Ishikawa (cell line): ENCODE data around the gene PDE4D.

ENCODE experiments used
- EP300 ChIP-seq: IDR thresholded peaks from 2 replicates; pipeline ENCODE4 v1.6.1; 2012; ENCODE audit warnings: borderline replicate concordance
- YY1 ChIP-seq: IDR thresholded peaks from 2 replicates; pipeline ENCODE4 v1.6.1; 2012; ENCODE audit warnings: low read depth
- TF ChIP-seq, protein P1 (sequence below): IDR thresholded peaks from 2 replicates; pipeline ENCODE4 v1.6.1; 2012
- TF ChIP-seq, protein P2 (sequence below): IDR thresholded peaks from 2 replicates; pipeline ENCODE4 v1.6.1; 2012

DNA sequence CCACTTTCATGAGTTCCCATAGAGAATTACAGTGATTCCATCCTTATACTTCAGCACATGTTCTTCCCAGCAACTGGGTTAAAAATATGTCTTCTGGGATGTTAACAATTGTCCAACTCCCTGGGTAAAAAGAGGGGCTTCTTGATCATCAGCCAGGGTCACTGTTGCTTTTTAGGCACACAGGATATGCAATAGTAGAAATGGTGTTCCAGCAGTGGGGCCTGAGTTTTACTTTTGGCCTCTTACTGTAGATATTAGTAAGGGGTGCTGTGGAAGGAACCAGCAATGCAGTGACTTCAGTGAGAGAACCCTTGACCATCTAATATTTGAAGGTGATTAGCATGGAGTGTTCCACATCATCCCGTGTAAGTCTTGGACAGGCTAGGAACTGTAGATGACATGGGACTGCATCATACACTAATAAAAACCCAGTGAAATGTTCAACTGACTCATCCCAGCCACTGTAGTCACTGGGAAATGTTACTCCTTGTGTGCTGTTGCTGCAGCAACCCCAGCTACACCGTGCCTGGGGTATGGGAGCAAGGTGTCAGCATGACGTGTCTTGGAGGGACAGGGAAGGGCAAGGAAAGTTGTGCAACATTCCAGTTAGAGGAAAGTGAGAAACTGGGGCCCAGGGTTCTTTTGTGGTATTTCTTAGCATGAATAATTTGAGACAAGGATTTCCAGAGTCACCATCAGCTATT lies 699.8 kb downstream of the PDE4D start:
- TF ChIP-seq YY1 (no peak), EP300 (no peak)
- TF ChIP-seq, protein P1, sequence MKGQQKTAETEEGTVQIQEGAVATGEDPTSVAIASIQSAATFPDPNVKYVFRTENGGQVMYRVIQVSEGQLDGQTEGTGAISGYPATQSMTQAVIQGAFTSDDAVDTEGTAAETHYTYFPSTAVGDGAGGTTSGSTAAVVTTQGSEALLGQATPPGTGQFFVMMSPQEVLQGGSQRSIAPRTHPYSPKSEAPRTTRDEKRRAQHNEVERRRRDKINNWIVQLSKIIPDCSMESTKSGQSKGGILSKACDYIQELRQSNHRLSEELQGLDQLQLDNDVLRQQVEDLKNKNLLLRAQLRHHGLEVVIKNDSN, result no peak
- TF ChIP-seq, protein P2, sequence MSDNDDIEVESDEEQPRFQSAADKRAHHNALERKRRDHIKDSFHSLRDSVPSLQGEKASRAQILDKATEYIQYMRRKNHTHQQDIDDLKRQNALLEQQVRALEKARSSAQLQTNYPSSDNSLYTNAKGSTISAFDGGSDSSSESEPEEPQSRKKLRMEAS, result no peak
